ENCODE measurements around the gene ARHGEF26. TPM values are rescaled to one million over a fixed set of nuclear protein-coding genes. Genes with fewer than 3 reads are reported as not detected.

The ARHGEF26 gene
- total RNA-seq, 1 experiment from 2014 or later, result 14.1 TPM

DNA sequence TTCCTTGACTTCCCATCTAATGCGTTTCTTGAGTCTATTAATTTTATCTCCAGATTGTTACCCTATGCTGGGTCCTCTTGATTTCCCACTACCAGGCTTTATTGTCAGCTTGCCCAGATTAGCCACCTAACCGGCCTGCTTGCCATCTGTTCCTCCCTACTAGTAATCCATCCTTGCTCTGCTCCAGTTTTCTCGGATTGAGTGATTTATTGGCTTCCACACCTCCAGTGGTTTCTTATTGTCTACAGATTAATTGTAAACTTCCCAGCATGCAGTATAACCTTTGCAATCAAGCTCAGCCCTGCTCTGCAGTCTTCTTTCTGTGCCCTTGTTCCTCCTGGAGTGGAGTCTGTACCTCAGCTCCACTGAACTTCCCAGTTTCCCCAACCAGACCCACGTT lies 63.4 kb downstream of the ARHGEF26 start:
- no peak for ATAC-seq
- Mint-ChIP-seq H3K4me1 (peaks cover 14% of the 10 kb centered on the region), H3K36me3 (no peaks in the 10 kb centered on the region), H3K4me3 (no peak overlapping the region), H3K27ac (peak overlapping the region; percentile 13; the same call in 1 of the 2 replicates), H3K9me3 (no peaks in the 10 kb centered on the region), H3K27me3 (ENCODE audit: low read depth) (no peaks in the 10 kb centered on the region)
- TF ChIP-seq ZNF263 (CRISPR knock-in tag; IDR thresholded peaks at IDR 0.05; ENCODE audit: low read depth), result no peak
- no peak for TF ChIP-seq TCF7 (CRISPR knock-in tag; IDR thresholded peaks at IDR 0.05; ENCODE audit: low read depth)
- TF ChIP-seq IRF2 (CRISPR knock-in tag; IDR thresholded peaks at IDR 0.05; ENCODE audit: borderline replicate concordance, low read depth), result no peak
- TF ChIP-seq TP53 (CRISPR knock-in tag; IDR thresholded peaks at IDR 0.05), result no peak
- TF ChIP-seq ZNF671 (CRISPR knock-in tag; IDR thresholded peaks at IDR 0.05), result no peak
- TF ChIP-seq, protein P1, sequence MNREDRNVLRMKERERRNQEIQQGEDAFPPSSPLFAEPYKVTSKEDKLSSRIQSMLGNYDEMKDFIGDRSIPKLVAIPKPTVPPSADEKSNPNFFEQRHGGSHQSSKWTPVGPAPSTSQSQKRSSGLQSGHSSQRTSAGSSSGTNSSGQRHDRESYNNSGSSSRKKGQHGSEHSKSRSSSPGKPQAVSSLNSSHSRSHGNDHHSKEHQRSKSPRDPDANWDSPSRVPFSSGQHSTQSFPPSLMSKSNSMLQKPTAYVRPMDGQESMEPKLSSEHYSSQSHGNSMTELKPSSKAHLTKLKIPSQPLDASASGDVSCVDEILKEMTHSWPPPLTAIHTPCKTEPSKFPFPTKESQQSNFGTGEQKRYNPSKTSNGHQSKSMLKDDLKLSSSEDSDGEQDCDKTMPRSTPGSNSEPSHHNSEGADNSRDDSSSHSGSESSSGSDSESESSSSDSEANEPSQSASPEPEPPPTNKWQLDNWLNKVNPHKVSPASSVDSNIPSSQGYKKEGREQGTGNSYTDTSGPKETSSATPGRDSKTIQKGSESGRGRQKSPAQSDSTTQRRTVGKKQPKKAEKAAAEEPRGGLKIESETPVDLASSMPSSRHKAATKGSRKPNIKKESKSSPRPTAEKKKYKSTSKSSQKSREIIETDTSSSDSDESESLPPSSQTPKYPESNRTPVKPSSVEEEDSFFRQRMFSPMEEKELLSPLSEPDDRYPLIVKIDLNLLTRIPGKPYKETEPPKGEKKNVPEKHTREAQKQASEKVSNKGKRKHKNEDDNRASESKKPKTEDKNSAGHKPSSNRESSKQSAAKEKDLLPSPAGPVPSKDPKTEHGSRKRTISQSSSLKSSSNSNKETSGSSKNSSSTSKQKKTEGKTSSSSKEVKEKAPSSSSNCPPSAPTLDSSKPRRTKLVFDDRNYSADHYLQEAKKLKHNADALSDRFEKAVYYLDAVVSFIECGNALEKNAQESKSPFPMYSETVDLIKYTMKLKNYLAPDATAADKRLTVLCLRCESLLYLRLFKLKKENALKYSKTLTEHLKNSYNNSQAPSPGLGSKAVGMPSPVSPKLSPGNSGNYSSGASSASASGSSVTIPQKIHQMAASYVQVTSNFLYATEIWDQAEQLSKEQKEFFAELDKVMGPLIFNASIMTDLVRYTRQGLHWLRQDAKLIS (CRISPR knock-in tag; IDR thresholded peaks at IDR 0.05; ENCODE audit: borderline replicate concordance), result no peak
- TF ChIP-seq, protein P2, sequence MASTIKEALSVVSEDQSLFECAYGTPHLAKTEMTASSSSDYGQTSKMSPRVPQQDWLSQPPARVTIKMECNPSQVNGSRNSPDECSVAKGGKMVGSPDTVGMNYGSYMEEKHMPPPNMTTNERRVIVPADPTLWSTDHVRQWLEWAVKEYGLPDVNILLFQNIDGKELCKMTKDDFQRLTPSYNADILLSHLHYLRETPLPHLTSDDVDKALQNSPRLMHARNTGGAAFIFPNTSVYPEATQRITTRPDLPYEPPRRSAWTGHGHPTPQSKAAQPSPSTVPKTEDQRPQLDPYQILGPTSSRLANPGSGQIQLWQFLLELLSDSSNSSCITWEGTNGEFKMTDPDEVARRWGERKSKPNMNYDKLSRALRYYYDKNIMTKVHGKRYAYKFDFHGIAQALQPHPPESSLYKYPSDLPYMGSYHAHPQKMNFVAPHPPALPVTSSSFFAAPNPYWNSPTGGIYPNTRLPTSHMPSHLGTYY (CRISPR knock-in tag; IDR thresholded peaks at IDR 0.05), result no peak
- TF ChIP-seq, protein P3, sequence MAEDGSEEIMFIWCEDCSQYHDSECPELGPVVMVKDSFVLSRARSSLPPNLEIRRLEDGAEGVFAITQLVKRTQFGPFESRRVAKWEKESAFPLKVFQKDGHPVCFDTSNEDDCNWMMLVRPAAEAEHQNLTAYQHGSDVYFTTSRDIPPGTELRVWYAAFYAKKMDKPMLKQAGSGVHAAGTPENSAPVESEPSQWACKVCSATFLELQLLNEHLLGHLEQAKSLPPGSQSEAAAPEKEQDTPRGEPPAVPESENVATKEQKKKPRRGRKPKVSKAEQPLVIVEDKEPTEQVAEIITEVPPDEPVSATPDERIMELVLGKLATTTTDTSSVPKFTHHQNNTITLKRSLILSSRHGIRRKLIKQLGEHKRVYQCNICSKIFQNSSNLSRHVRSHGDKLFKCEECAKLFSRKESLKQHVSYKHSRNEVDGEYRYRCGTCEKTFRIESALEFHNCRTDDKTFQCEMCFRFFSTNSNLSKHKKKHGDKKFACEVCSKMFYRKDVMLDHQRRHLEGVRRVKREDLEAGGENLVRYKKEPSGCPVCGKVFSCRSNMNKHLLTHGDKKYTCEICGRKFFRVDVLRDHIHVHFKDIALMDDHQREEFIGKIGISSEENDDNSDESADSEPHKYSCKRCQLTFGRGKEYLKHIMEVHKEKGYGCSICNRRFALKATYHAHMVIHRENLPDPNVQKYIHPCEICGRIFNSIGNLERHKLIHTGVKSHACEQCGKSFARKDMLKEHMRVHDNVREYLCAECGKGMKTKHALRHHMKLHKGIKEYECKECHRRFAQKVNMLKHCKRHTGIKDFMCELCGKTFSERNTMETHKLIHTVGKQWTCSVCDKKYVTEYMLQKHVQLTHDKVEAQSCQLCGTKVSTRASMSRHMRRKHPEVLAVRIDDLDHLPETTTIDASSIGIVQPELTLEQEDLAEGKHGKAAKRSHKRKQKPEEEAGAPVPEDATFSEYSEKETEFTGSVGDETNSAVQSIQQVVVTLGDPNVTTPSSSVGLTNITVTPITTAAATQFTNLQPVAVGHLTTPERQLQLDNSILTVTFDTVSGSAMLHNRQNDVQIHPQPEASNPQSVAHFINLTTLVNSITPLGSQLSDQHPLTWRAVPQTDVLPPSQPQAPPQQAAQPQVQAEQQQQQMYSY (CRISPR knock-in tag; IDR thresholded peaks at IDR 0.05), result no peak
- TF ChIP-seq CREM (CRISPR knock-in tag; IDR thresholded peaks at IDR 0.05), result no peak
- TF ChIP-seq, protein P4, sequence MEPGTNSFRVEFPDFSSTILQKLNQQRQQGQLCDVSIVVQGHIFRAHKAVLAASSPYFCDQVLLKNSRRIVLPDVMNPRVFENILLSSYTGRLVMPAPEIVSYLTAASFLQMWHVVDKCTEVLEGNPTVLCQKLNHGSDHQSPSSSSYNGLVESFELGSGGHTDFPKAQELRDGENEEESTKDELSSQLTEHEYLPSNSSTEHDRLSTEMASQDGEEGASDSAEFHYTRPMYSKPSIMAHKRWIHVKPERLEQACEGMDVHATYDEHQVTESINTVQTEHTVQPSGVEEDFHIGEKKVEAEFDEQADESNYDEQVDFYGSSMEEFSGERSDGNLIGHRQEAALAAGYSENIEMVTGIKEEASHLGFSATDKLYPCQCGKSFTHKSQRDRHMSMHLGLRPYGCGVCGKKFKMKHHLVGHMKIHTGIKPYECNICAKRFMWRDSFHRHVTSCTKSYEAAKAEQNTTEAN (CRISPR knock-in tag; IDR thresholded peaks at IDR 0.05), result no peak
- TF ChIP-seq JUN (CRISPR knock-in tag; IDR thresholded peaks at IDR 0.05), result no peak
- TF ChIP-seq JAZF1 (CRISPR knock-in tag; IDR thresholded peaks at IDR 0.05), result no peak
- TF ChIP-seq, protein P5, sequence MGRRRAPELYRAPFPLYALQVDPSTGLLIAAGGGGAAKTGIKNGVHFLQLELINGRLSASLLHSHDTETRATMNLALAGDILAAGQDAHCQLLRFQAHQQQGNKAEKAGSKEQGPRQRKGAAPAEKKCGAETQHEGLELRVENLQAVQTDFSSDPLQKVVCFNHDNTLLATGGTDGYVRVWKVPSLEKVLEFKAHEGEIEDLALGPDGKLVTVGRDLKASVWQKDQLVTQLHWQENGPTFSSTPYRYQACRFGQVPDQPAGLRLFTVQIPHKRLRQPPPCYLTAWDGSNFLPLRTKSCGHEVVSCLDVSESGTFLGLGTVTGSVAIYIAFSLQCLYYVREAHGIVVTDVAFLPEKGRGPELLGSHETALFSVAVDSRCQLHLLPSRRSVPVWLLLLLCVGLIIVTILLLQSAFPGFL (CRISPR knock-in tag; IDR thresholded peaks at IDR 0.05; ENCODE audit: borderline replicate concordance), result no peak
- no peak for TF ChIP-seq EMX1 (CRISPR knock-in tag; IDR thresholded peaks at IDR 0.05)
- no peak for TF ChIP-seq FOXK1 (CRISPR knock-in tag; IDR thresholded peaks at IDR 0.05)
- TF ChIP-seq, protein P6, sequence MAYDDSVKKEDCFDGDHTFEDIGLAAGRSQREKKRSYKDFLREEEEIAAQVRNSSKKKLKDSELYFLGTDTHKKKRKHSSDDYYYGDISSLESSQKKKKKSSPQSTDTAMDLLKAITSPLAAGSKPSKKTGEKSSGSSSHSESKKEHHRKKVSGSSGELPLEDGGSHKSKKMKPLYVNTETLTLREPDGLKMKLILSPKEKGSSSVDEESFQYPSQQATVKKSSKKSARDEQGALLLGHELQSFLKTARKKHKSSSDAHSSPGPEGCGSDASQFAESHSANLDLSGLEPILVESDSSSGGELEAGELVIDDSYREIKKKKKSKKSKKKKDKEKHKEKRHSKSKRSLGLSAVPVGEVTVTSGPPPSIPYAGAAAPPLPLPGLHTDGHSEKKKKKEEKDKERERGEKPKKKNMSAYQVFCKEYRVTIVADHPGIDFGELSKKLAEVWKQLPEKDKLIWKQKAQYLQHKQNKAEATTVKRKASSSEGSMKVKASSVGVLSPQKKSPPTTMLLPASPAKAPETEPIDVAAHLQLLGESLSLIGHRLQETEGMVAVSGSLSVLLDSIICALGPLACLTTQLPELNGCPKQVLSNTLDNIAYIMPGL (CRISPR knock-in tag; IDR thresholded peaks at IDR 0.05), result no peak
- ChIA-PET POLR2A (no interaction called here), CTCF (no interaction called here)
- DNase-seq (ENCODE audit: low spot score), result no peak

Data from WTC11 (cell line).